HepG2 (cell line): ENCODE measurements around the gene PRM2. TPM values are rescaled to one million over a fixed set of nuclear protein-coding genes. Genes with fewer than 3 reads are reported as not detected.
A peak's percentile ranks its signal among the peaks of the same experiment; 100 is the strongest.

Source experiments
- CENPT ChIP-seq: sonication (generic); formaldehyde crosslinking; IDR thresholded peaks from 2 replicates; pipeline ENCODE4 v1.8.0; 2022; ENCODE audit warnings: low read depth, mild to moderate bottlenecking, moderate library complexity, missing genetic modification reagents
- GMEB2 ChIP-seq: IDR thresholded peaks from 2 replicates; pipeline ENCODE4 v1.6.1; 2016; ENCODE audit warnings: missing biosample characterization, missing genetic modification reagents, low read depth
- KDM3A ChIP-seq: IDR thresholded peaks from 2 replicates; pipeline ENCODE4 v1.6.1; 2018; ENCODE audit warnings: low read depth, missing compliant biosample characterization
- MED8 ChIP-seq: sonication (generic); formaldehyde crosslinking; IDR thresholded peaks from 2 replicates; pipeline ENCODE4 v1.8.1; 2023; ENCODE audit warnings: mild to moderate bottlenecking, missing genetic modification reagents; ENCODE audit not compliant: insufficient replicate concordance
- MNT ChIP-seq: fragments of 450-650 bp; IDR thresholded peaks from 2 replicates; pipeline ENCODE4 v1.6.1; 2016
- MTA1 ChIP-seq: sonication (generic); formaldehyde crosslinking; IDR thresholded peaks from 2 replicates; pipeline ENCODE4 v1.4.0; 2020; ENCODE audit warnings: missing genetic modification reagents, mild to moderate bottlenecking, borderline replicate concordance
- MTF2 ChIP-seq: sonication (generic); formaldehyde crosslinking; IDR thresholded peaks from 2 replicates; pipeline ENCODE4 v1.5.0; 2020; ENCODE audit warnings: missing genetic modification reagents, borderline replicate concordance
- NFYC ChIP-seq: IDR thresholded peaks from 2 replicates; pipeline ENCODE4 v1.6.1; 2016; ENCODE audit warnings: missing genetic modification reagents, missing compliant biosample characterization
- PATZ1 ChIP-seq: sonication (generic); formaldehyde crosslinking; IDR thresholded peaks from 2 replicates; pipeline ENCODE4 v1.4.0; 2020; ENCODE audit warnings: missing genetic modification reagents
- SIX4 ChIP-seq: sonication (generic); formaldehyde crosslinking; IDR thresholded peaks from 2 replicates; pipeline ENCODE4 v1.4.0; 2020; ENCODE audit warnings: missing genetic modification reagents
- TFE3 ChIP-seq: IDR thresholded peaks from 2 replicates; pipeline ENCODE4 v1.6.1; 2016
- THYN1 ChIP-seq: sonication (generic); formaldehyde crosslinking; IDR thresholded peaks from 2 replicates; pipeline ENCODE4 v1.8.1; 2023; ENCODE audit warnings: low read depth, mild to moderate bottlenecking, moderate library complexity, missing genetic modification reagents, borderline replicate concordance
- TIGD3 ChIP-seq: sonication (generic); formaldehyde crosslinking; IDR thresholded peaks from 2 replicates; pipeline ENCODE4 v1.5.1; 2020; ENCODE audit warnings: mild to moderate bottlenecking, missing genetic modification reagents, borderline replicate concordance
- TRIM22 ChIP-seq: fragments of 450-650 bp; IDR thresholded peaks from 2 replicates; pipeline ENCODE4 v1.6.1; 2017
- ZBTB7A ChIP-seq: sonication (generic); formaldehyde crosslinking; IDR thresholded peaks from 2 replicates; pipeline ENCODE4 v1.8.0; 2022; ENCODE audit warnings: mild to moderate bottlenecking, missing genetic modification reagents
- ZNF30 ChIP-seq: sonication (generic); formaldehyde crosslinking; IDR thresholded peaks from 2 replicates; pipeline ENCODE4 v1.5.0; 2020; ENCODE audit warnings: mild to moderate bottlenecking, missing genetic modification reagents
- ZNF326 ChIP-seq: sonication (generic); formaldehyde crosslinking; IDR thresholded peaks from 2 replicates; pipeline ENCODE4 v1.4.0; 2020; ENCODE audit warnings: missing genetic modification reagents, borderline replicate concordance
- ZNF383 ChIP-seq: sonication (generic); formaldehyde crosslinking; IDR thresholded peaks from 2 replicates; pipeline ENCODE4 v1.4.0; 2020; ENCODE audit warnings: missing genetic modification reagents, mild to moderate bottlenecking, borderline replicate concordance
- ZNF678 ChIP-seq: sonication (generic); formaldehyde crosslinking; IDR thresholded peaks from 2 replicates; pipeline ENCODE4 v1.4.0; 2020; ENCODE audit warnings: mild to moderate bottlenecking, missing genetic modification reagents
- ZNF703 ChIP-seq: sonication (generic); formaldehyde crosslinking; IDR thresholded peaks from 2 replicates; pipeline ENCODE4 v1.5.1; 2020; ENCODE audit warnings: missing genetic modification reagents, mild to moderate bottlenecking, moderate library complexity, borderline replicate concordance
- polyA plus RNA-seq, 8 experiments: library from polyadenylated mRNA; depleted of rRNA in 3 of 8; stranded (reverse) in 7 of 8; unstranded in 1 of 8; fragments of >200 nt; fragmentation: Illumina TruSeq in 4 of 8; extraction: Trizol in 4 of 8; gene quantifications; 2 replicates each; pipeline versions ENCODE4 v1.2.1 to v1.2.3, GENCODE V29; 2011 to 2016; ENCODE audit warnings: low read depth in 4 of 8, missing spikeins in 1 of 8, mixed read lengths in 1 of 8; ENCODE audit not compliant: insufficient read depth in 1 of 8
- total RNA-seq, 5 experiments: library from RNA; depleted of rRNA; stranded (reverse); fragments of >200 nt; fragmentation: Illumina TruSeq; extraction: Trizol; gene quantifications; 2 replicates each; pipeline ENCODE4 v1.2.3, GENCODE V29; 2016; ENCODE audit warnings: low read depth in 1 of 5

Gene PRM2
- total and polyA plus RNA-seq, 2 of the 13 experiments (the other 11 are each of a cell fraction or from before 2014, with no cell fraction given): 0.54 TPM; not detected in 1

GRCh38 chr16:11250091-11250785 lies 26.0 kb downstream of the PRM2 start (continued):
- TF ChIP-seq NFYC (CRISPR knock-in tag) (no peak), PATZ1 (CRISPR knock-in tag) (peak; percentile 25; the same call in 1 of the 2 replicates), TIGD3 (CRISPR knock-in tag) (no peak), ZNF703 (no peak), MTA1 (CRISPR knock-in tag) (no peak), ZBTB7A (CRISPR knock-in tag) (no peak), MNT (no peak), ZNF678 (no peak), CENPT (CRISPR knock-in tag) (no peak), THYN1 (CRISPR knock-in tag) (no peak), GMEB2 (CRISPR knock-in tag) (no peak), ZNF30 (CRISPR knock-in tag) (no peak), ZNF326 (no peak), TRIM22 (no peak), TFE3 (CRISPR knock-in tag) (0 out of 2 replicates have a peak, but pooled peaks have one; percentile 28), KDM3A (0 out of 2 replicates have a peak, but pooled peaks have one; percentile 28), ZNF383 (CRISPR knock-in tag) (no peak), MED8 (CRISPR knock-in tag) (no peak), SIX4 (CRISPR knock-in tag) (no peak), MTF2 (CRISPR knock-in tag) (no peak)
